ENCODE data around the gene EIF3F. TPM values are rescaled to one million over a fixed set of nuclear protein-coding genes. Genes with fewer than 3 reads are reported as not detected.
A peak's percentile ranks its signal among the peaks of the same experiment; 100 is the strongest.

EIF3F gene
- total and polyA plus RNA-seq, 2 donors (not counting 1 experiment from before 2014, with no cell fraction given): 330 to 584 TPM

- Mint-ChIP-seq H3K27ac (no peak overlapping the region), H3K4me1 (no peaks in the 10 kb centered on the region), H3K27me3 (peaks cover 10% of the 10 kb centered on the region), H3K4me3 (no peak overlapping the region), H3K9me3 (ENCODE audit: insufficient read depth) (no peaks in the 10 kb centered on the region)
- Histone ChIP-seq H3K27ac (ENCODE audit: low read length in 2 of 2) (no peak overlapping the region), H3K36me3 (replicated peaks in 1 of 2; ENCODE audit: control extremely low read depth in 1 of 2, control insufficient read depth in 1 of 2, extremely low read depth in 1 of 2, insufficient read depth in 2 of 2, low read length in 1 of 2) (no peaks in the 10 kb centered on the region), H3K4me2 (replicated peaks; ENCODE audit: low read depth, low read length, poor library complexity, severe bottlenecking) (no peak overlapping the region), H3K4me1 (ENCODE audit: control insufficient read depth in 2 of 2, insufficient read depth in 2 of 2, low read length in 2 of 2) (no peaks in the 10 kb centered on the region), H3K9ac (ENCODE audit: low read length) (no peak overlapping the region), H3K79me2 (ENCODE audit: control insufficient read depth, insufficient read depth, low read length) (no peaks in the 10 kb centered on the region), H3K4me3 (ENCODE audit: control extremely low read depth in 1 of 5, extremely low read depth in 1 of 5, insufficient read depth in 1 of 5, low read depth in 2 of 5, low read length in 4 of 5) (no peak overlapping the region), H3K9me3 (ENCODE audit: control extremely low read depth in 1 of 3, control insufficient read depth in 2 of 3, insufficient read depth in 1 of 3, low read length in 2 of 3) (no peaks in the 10 kb centered on the region), H2AFZ (ENCODE audit: insufficient read depth, low read depth, low read length, poor library complexity, severe bottlenecking) (no peak overlapping the region), H3K27me3 (replicated peaks in 1 of 4; ENCODE audit: control extremely low read depth in 1 of 4, control insufficient read depth in 3 of 4, insufficient read depth in 4 of 4, low read length in 3 of 4) (peaks cover 0 to 2% (median 0%) of the 10 kb centered on the region in 4 experiments), H4K20me1 (ENCODE audit: control insufficient read depth, insufficient read depth, low read length, poor library complexity, severe bottlenecking) (no peaks in the 10 kb centered on the region)
- ChIA-PET POLR2A (no interaction called here), CTCF (interaction anchor here (0.7 to 7.6 kb wide), 8 partner anchors 11 to 258 kb away, joined by 3 to 121 read pairs (median 6); partner anchors contain the start of gene LMO1)
- DNase-seq (no peak), ATAC-seq (ENCODE audit: low read depth) (no peak)
- TF ChIP-seq EZH2 (IDR thresholded peaks at IDR 0.05; ENCODE audit: borderline replicate concordance, insufficient read depth, low read depth, low read length, poor library complexity, severe bottlenecking): no peak
- TF ChIP-seq, protein P1, sequence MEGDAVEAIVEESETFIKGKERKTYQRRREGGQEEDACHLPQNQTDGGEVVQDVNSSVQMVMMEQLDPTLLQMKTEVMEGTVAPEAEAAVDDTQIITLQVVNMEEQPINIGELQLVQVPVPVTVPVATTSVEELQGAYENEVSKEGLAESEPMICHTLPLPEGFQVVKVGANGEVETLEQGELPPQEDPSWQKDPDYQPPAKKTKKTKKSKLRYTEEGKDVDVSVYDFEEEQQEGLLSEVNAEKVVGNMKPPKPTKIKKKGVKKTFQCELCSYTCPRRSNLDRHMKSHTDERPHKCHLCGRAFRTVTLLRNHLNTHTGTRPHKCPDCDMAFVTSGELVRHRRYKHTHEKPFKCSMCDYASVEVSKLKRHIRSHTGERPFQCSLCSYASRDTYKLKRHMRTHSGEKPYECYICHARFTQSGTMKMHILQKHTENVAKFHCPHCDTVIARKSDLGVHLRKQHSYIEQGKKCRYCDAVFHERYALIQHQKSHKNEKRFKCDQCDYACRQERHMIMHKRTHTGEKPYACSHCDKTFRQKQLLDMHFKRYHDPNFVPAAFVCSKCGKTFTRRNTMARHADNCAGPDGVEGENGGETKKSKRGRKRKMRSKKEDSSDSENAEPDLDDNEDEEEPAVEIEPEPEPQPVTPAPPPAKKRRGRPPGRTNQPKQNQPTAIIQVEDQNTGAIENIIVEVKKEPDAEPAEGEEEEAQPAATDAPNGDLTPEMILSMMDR (IDR thresholded peaks at IDR 0.05): no peak
- intact Hi-C loops (cut with micrococcal nuclease): no loop called here
These were observed 18.4 kb downstream of the EIF3F start for GRCh38 chr11:8005556-8005955.

GRCh38 chr11:8006349-8006977 is 19.3 kb downstream of the EIF3F start:
- ATAC-seq (ENCODE audit: low read depth): peak; percentile 45
- no peak overlapping the region for H2AFZ ChIP-seq (ENCODE audit: insufficient read depth, low read depth, low read length, poor library complexity, severe bottlenecking)
- H3K27ac ChIP-seq (ENCODE audit: low read length in 2 of 2): no peak overlapping the region
- no peaks in the 10 kb centered on the region for H3K4me1 ChIP-seq (ENCODE audit: control insufficient read depth in 2 of 2, insufficient read depth in 2 of 2, low read length in 2 of 2)
- H3K27me3 ChIP-seq (replicated peaks in 1 of 4; ENCODE audit: control extremely low read depth in 1 of 4, control insufficient read depth in 3 of 4, insufficient read depth in 4 of 4, low read length in 3 of 4): peaks cover 0 to 2% (median 0%) of the 10 kb centered on the region in 4 experiments
- Mint-ChIP-seq H3K27ac (no peak overlapping the region), H3K27me3 (peaks cover 14% of the 10 kb centered on the region), H3K4me3 (no peak overlapping the region), H3K4me1 (no peaks in the 10 kb centered on the region), H3K9me3 (ENCODE audit: insufficient read depth) (no peaks in the 10 kb centered on the region)
- DNase-seq: peak; percentile 57
- H4K20me1 ChIP-seq (ENCODE audit: control insufficient read depth, insufficient read depth, low read length, poor library complexity, severe bottlenecking): no peaks in the 10 kb centered on the region
- intact Hi-C loops (cut with micrococcal nuclease): no loop called here
- no peak overlapping the region for H3K4me3 ChIP-seq (ENCODE audit: control extremely low read depth in 1 of 5, extremely low read depth in 1 of 5, insufficient read depth in 1 of 5, low read depth in 2 of 5, low read length in 4 of 5)
- TF ChIP-seq EZH2 (IDR thresholded peaks at IDR 0.05; ENCODE audit: borderline replicate concordance, insufficient read depth, low read depth, low read length, poor library complexity, severe bottlenecking): no peak
- TF ChIP-seq, protein P1 (IDR thresholded peaks at IDR 0.05): peak; percentile 69
- H3K9me3 ChIP-seq (ENCODE audit: control extremely low read depth in 1 of 3, control insufficient read depth in 2 of 3, insufficient read depth in 1 of 3, low read length in 2 of 3): no peaks in the 10 kb centered on the region
- H3K9ac ChIP-seq (ENCODE audit: low read length): no peak overlapping the region
- H3K36me3 ChIP-seq (replicated peaks in 1 of 2; ENCODE audit: control extremely low read depth in 1 of 2, control insufficient read depth in 1 of 2, extremely low read depth in 1 of 2, insufficient read depth in 2 of 2, low read length in 1 of 2): no peaks in the 10 kb centered on the region
- H3K79me2 ChIP-seq (ENCODE audit: control insufficient read depth, insufficient read depth, low read length): no peaks in the 10 kb centered on the region
- ChIA-PET CTCF (interaction anchor here (0.7 to 7.6 kb wide), 17 partner anchors 9 to 1500 kb away, joined by 3 to 121 read pairs (median 4); partner anchors contain the start of genes EIF3F and LMO1), POLR2A (no interaction called here)
- no peak overlapping the region for H3K4me2 ChIP-seq (replicated peaks; ENCODE audit: low read depth, low read length, poor library complexity, severe bottlenecking)

Measured in B cell (primary cell).